Tibial nerve (tissue), 4 donors: ENCODE results near the gene NHERF2. TPM values are rescaled to one million over a fixed set of nuclear protein-coding genes. Genes with fewer than 3 reads are reported as not detected.
A peak's percentile ranks its signal among the peaks of the same experiment; 100 is the strongest.

Source experiments
- DNase-seq, 2 donors: peaks; one replicate each; pipeline ENCODE4 v3.0.0-alpha.2; 2019; ENCODE audit warnings: low spot score in 2 of 2
- H3K27ac ChIP-seq, 4 donors: fragments of 200-600 bp; sonication (generic) in 3 of 4; one replicate each; pipeline ENCODE4 v1.5.1; 2017 to 2019; ENCODE audit warnings: mild to moderate bottlenecking in 1 of 4
- H3K27me3 ChIP-seq, 2 donors: fragments of 200-600 bp; sonication (generic) in 1 of 2; one replicate each; pipeline versions ENCODE4 v1.5.1 to v1.6.0; 2017 to 2019
- H3K36me3 ChIP-seq, 3 donors: fragments of 200-600 bp; sonication (generic); one replicate each; pipeline ENCODE4 v1.5.1; 2018 to 2019
- H3K4me1 ChIP-seq, 4 donors: fragments of 200-600 bp; sonication (generic) in 3 of 4; one replicate each; pipeline ENCODE4 v1.5.1; 2017 to 2019
- H3K4me3 ChIP-seq, 4 donors: fragments of 200-600 bp; sonication (generic) in 3 of 4; one replicate each; pipeline ENCODE4 v1.5.1; 2017 to 2019; ENCODE audit warnings: mild to moderate bottlenecking in 1 of 4, moderate library complexity in 1 of 4
- H3K9me3 ChIP-seq, 4 donors: fragments of 200-600 bp; sonication (generic) in 3 of 4; one replicate each; pipeline ENCODE4 v1.5.1; 2017 to 2019
- EP300 ChIP-seq, 2 donors: sonication (generic); formaldehyde crosslinking; IDR thresholded peaks; one replicate each; pipeline ENCODE4 v1.6.1; 2017; ENCODE audit warnings: antibody characterized with exemption in 2 of 2, mild to moderate bottlenecking in 1 of 2
- POLR2A ChIP-seq, 2 donors: fragments of 450-650 bp; IDR thresholded peaks; one replicate each; pipeline ENCODE4 v1.6.1; 2017; ENCODE audit warnings: antibody characterized with exemption in 2 of 2, mild to moderate bottlenecking in 2 of 2, moderate library complexity in 2 of 2
- WGBS, 2 donors: methylation state at CpG; one replicate each; pipeline ENCODE4 v1.1.5; 2018; 5-methylcytosine and 5-hydroxymethylcytosine counted together
- total RNA-seq, 4 donors: library from RNA; depleted of rRNA; stranded (reverse); fragments of >200 nt; gene quantifications; one replicate each; pipeline ENCODE4 v1.1.0, GENCODE V29; 2016
- TF ChIP-seq, protein P1 (sequence below), 5 experiments: fragments of 200-600 bp in 3 of 5; fragments of 450-650 bp in 2 of 5; sonication (generic) in 3 of 5; IDR thresholded peaks; one replicate each; pipeline ENCODE4 v1.5.1; 2016 to 2019; ENCODE audit warnings: antibody characterized with exemption in 5 of 5, mild to moderate bottlenecking in 3 of 5, moderate library complexity in 2 of 5

Gene NHERF2
- total RNA-seq, 4 donors from 2014 or later = 54.7 to 83.1 (median 64.9) TPM

DNA sequence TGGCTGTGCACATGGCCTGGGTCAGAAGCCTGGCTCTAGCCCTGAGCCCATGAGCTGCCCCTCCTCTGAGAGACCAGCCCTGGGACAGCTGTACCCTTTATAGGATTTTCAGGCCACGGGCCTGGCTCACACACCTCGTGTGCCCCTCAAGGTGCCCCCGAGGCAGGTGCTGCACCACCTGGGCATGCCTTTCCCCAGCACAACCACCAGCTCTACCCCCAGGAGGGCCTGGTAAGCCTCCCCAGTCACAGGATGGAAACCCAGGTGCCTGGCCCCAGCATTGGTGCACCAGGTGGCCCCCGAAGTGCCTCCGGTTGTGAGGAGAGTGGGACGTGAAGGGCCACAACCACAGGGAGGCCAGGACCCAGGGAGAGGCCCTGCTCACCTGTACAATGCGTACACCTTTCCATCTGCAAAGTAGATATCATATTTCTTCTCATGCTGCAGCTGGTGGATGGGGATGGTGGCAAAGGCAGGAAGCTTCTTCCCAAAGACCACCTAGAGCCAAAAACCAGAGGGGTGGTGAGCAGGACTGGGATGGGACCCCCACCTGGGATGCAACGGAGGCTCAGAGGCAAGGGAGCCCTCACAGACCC, 23.4 kb upstream of the NHERF2 start:
- peaks cover 18 to 53% (median 23%) of the 10 kb centered on the region in 3 donors for H3K36me3 ChIP-seq
- no peak for DNase-seq
- no peak overlapping the region for H3K4me3 ChIP-seq
- WGBS, 2 donors = 85 to 94% methylated on average over 6 to 8 of the region's 8 CpGs
- H3K27ac ChIP-seq = peak overlapping the region in 2 of 4 donors; percentile 46 to 92
- H3K27me3 ChIP-seq = no peaks in the 10 kb centered on the region
- TF ChIP-seq EP300 (IDR thresholded peaks at IDR 0.05) (no peak), POLR2A (IDR thresholded peaks at IDR 0.05) (no peak)
- TF ChIP-seq, protein P1, sequence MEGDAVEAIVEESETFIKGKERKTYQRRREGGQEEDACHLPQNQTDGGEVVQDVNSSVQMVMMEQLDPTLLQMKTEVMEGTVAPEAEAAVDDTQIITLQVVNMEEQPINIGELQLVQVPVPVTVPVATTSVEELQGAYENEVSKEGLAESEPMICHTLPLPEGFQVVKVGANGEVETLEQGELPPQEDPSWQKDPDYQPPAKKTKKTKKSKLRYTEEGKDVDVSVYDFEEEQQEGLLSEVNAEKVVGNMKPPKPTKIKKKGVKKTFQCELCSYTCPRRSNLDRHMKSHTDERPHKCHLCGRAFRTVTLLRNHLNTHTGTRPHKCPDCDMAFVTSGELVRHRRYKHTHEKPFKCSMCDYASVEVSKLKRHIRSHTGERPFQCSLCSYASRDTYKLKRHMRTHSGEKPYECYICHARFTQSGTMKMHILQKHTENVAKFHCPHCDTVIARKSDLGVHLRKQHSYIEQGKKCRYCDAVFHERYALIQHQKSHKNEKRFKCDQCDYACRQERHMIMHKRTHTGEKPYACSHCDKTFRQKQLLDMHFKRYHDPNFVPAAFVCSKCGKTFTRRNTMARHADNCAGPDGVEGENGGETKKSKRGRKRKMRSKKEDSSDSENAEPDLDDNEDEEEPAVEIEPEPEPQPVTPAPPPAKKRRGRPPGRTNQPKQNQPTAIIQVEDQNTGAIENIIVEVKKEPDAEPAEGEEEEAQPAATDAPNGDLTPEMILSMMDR (IDR thresholded peaks at IDR 0.05) = no peak
- H3K9me3 ChIP-seq = no peaks in the 10 kb centered on the region
- H3K4me1 ChIP-seq = peaks cover 4 to 54% (median 46%) of the 10 kb centered on the region in 4 donors

- peaks cover 4 to 61% (median 52%) of the 10 kb centered on the region in 4 donors for H3K4me1 ChIP-seq
- H3K27me3 ChIP-seq = no peaks in the 10 kb centered on the region
- 32 to 49% methylated on average over 12 to 25 of the region's 36 CpGs for WGBS, 2 donors
- DNase-seq = peak; percentile 66 to 78
- H3K4me3 ChIP-seq = peak overlapping the region in 1 of 4 donors; percentile 13
- H3K27ac ChIP-seq = peak overlapping the region in 3 of 4 donors; percentile 46 to 92 (median 62)
- peaks cover 17 to 46% (median 23%) of the 10 kb centered on the region in 3 donors for H3K36me3 ChIP-seq
- no peaks in the 10 kb centered on the region for H3K9me3 ChIP-seq
- TF ChIP-seq POLR2A (IDR thresholded peaks at IDR 0.05) = no peak
- TF ChIP-seq, protein P1 (IDR thresholded peaks at IDR 0.05) = peak; percentile 84 to 95 (median 92)
These were observed 22.7 kb upstream of the NHERF2 start for GRCh38 chr16:2003827-2004641.

DNA sequence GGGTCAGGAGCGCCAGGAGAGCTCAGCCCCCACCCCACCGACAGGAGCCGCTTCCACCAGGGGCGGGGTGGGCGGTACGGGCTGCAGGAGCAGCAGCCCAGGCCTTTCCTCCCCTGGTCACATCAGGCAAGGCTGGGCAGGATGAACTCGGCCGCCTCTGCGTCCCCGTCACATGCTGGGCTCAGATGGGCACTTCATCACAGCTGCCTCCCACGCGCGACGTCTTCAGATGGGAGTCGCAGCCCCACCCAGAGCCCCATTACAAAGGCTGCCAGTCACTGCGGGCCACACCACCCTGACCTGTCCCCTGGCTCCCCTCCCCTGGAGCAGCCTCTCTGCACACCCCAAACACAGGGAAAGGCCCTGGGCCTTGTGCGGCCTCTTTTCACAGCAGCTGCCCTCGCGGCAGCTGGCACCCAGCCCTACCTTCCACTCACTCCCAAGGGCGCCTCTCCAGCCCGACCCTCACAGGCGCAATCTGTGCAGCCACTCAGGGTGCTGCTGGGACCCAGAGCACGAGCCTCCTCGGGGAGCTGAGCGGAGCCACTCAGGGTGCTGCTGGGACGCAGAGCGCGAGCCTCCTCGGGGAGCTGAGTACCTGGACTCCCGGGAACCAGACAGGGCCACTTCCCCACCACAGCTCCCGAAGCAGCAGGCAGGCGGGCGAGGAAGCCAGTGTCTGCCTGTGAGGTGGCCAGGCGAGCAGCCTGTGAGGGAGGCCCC, 21.7 kb upstream of the NHERF2 start:
- no peak for DNase-seq
- H3K9me3 ChIP-seq = no peaks in the 10 kb centered on the region
- H3K27ac ChIP-seq = peak overlapping the region in 3 of 4 donors; percentile 62 to 92 (median 75)
- TF ChIP-seq EP300 (IDR thresholded peaks at IDR 0.05) (no peak), POLR2A (IDR thresholded peaks at IDR 0.05) (no peak)
- TF ChIP-seq, protein P1 (IDR thresholded peaks at IDR 0.05) = no peak
- 63 to 78% methylated on average over 14 to 21 of the region's 34 CpGs for whole genome bisulfite sequencing, 2 donors
- peaks cover 4 to 62% (median 54%) of the 10 kb centered on the region in 4 donors for H3K4me1 ChIP-seq
- peaks cover 11 to 37% (median 16%) of the 10 kb centered on the region in 3 donors for H3K36me3 ChIP-seq
- H3K27me3 ChIP-seq = no peaks in the 10 kb centered on the region
- H3K4me3 ChIP-seq = no peak overlapping the region

GRCh38 chr16:2005646-2006045, 21.1 kb upstream of the NHERF2 start:
- Histone ChIP-seq H3K27me3 (no peaks in the 10 kb centered on the region), H3K27ac (peak overlapping the region in 3 of 4 donors; percentile 62 to 92 (median 75)), H3K9me3 (no peaks in the 10 kb centered on the region), H3K36me3 (peaks cover 8 to 30% (median 16%) of the 10 kb centered on the region in 3 donors), H3K4me3 (no peak overlapping the region), H3K4me1 (peaks cover 4 to 69% (median 61%) of the 10 kb centered on the region in 4 donors)
- no peak for DNase-seq
- no peak for TF ChIP-seq POLR2A (IDR thresholded peaks at IDR 0.05)
- TF ChIP-seq, protein P1 (IDR thresholded peaks at IDR 0.05) = peak in 3 of 5 experiments; percentile 6 to 57 (median 36)
- 23 to 51% methylated on average over 15 to 18 of the region's 21 CpGs for whole genome bisulfite sequencing, 2 donors
